HG02943 (cell line): Measurements from ENCODE around the gene NSL1.

ENCODE experiments used
- ATAC-seq: cut with Tn5 transposase; IDR thresholded peaks from one replicate; pipeline ENCODE4 v1.9.1; 2021; ENCODE audit warnings: mild to moderate bottlenecking, low read depth, moderate library complexity; ENCODE audit not compliant: unreplicated experiment

NSL1 gene, protein sequence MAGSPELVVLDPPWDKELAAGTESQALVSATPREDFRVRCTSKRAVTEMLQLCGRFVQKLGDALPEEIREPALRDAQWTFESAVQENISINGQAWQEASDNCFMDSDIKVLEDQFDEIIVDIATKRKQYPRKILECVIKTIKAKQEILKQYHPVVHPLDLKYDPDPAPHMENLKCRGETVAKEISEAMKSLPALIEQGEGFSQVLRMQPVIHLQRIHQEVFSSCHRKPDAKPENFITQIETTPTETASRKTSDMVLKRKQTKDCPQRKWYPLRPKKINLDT

DNA sequence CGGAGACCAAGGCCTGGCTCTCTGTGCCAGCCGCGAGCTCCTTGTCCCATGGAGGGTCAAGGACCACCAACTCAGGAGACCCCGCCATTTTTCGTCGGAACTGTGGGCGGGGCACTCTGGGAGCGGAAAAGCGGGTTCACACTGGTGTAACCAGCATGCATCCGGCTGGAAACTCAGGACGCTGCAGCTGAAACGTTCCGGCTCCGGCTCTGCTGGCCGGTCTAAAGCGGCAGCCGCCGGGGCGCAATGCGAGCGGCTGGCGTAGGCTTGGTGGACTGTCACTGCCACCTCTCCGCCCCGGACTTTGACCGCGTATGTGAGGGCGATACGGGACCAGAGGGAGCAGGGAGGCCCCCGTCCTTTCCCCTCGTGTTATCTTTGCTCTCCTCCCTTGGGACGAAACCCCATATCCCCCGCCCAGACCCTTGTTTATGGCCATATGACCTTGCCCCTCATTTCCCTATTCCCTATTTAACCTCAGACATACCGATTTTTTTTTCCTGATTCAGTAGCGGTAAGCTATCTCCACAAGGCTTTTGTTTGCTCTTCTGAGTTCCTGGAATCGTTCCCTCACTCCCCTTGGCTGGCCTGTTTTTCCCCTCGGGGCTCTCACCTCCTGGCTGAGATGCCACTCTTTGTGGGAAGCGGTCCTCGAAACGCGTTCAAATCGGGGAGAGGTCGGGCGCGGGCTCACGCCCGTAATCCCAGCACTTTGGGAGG is at the start of gene NSL1, which contains the start of gene TATDN3:
TSS of gene NSL1 (minus strand) at position 102 of the 720 bp plus-strand sequence. CDS start at position 88, 14 bp downstream.
TSS of gene TATDN3 (plus strand) at position 219 of the 720 bp plus-strand sequence. CDS start at position 247, 28 bp downstream.
- ATAC-seq = peak; percentile 63

DNA sequence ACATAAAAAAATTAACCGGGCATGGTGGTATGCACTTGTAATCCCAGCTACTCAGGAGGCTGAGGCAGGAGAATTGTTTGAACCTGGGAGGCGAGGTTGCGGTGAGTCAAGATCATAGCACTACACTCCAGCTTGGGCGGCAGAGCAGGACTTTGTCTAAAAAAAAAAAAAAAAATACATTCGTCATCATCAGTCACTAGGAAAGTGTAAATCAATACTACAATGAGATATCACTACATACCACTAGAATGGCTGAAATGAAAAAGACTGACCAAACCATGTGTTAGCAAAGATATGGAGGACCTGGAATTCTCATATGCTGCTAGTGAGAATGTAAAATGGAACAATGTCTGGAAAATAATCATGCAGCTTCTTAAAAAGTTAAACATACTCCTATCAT is 46.6 kb upstream of the NSL1 start:
- no peak for ATAC-seq

DNA sequence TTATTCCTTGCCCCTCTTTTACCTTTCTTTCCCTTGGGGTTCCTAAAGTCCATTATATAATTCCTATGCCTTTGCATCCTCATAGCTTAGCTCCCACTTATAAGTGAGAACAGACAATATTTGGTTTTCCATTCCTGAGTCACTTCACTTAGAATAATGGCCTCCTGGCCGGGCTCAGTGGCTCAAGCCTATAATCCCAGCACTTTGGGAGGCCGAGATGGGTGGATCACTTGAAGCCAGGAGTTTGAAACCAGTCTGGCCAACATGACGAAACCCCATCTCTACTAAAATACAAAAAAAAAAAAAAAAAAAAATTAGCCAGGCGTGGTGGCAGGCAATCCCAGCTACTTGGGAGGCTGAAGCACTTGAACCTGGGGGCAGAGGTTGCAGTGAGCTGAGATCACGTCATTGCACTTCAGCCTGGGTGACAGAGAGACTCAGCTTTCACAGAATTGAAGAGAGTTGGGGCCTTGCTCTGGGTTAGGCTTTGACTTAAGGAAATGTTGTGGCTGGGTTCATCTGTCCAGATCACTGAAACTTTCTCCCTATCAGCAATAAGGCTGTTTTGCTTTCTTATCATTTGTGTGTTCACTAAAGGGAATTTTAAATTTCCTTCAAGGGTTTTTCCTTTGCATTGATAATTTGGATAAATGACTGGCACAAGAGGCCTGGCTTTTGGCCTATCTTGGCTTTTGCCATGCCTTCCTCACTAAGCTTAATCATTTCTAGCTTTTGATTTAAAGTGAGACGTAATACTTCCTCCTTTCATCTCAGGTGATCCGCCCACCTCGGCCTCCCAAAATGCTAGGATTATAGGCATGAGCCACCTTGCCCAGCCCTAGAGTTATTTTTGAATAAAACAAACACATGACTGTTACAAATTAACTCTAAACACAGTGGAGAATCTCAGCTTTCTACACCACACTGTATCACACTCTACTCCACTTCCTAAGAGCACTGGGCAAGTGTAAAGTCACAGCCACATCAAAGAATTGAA is 41.9 kb upstream of the NSL1 start:
- ATAC-seq = peak; percentile 73

DNA sequence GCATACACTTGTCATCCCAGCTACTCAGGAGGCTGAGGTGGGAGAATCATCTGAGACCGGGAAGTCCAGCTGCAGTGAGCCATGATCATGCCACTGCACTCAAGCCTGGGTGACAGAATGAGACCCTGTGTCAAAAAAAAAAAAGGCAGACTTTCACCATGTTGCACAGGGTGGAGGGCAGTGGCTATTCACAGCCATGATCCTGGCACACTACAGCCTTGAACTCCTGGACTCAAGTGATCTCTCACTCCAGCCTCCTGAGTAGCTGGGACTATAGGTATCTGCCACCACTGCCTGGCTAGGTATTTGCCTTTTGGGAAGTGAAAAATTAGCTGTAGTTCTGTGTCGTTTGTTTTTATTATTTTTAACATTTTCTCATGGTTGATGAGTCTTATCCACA is 36.8 kb upstream of the NSL1 start:
- no peak for ATAC-seq

DNA sequence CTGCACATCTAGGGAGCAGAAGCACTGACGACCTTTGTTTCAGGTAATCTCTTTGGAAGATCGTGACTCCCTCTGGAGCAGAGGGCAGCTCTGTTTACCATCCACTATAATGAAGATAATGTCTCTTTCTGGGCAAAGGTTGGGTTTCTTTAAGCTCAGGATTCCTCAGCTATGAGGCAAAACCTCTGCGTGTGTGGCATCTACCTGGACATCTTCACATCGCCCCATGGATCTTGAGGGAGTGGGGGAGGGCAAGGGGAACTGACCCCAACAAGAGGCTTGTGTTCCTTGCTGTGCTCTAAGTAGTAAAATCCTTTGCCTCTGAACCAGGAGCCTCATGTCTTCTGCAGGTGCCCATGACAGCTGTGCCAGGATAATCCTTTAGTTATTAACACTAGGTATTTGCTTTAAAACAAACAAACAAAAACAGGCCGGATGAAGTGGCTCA is 36.3 kb upstream of the NSL1 start:
- no peak for ATAC-seq

DNA sequence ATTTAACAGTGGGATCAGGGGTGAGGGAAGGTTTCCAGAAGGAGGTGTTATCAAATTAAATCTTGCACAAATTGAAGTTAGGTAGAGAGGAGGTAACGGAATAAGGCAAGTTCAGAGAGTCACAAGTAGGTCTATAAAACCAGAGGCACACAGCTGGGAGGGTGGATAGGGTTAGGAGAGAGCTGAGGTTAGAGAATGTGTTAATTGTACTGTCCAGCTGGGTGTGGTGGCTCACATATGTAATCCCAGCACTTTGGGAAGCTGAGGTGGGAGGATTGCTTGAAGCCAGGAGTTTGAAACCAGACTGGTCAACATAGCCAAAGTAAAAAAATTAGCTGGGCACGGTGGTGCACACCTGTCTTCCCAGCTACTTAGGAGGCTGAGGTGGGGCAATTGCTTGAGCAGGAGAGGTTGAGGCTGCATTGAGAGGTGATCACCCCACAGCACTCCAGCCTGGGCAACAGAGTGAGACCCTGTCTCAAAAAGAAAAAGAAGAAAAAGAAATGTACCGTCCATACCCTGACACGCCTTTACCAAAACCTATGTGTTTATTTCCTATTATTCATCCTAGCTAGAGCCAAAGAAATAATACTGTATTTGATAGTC is 35.7 kb upstream of the NSL1 start:
- ATAC-seq = no peak

DNA sequence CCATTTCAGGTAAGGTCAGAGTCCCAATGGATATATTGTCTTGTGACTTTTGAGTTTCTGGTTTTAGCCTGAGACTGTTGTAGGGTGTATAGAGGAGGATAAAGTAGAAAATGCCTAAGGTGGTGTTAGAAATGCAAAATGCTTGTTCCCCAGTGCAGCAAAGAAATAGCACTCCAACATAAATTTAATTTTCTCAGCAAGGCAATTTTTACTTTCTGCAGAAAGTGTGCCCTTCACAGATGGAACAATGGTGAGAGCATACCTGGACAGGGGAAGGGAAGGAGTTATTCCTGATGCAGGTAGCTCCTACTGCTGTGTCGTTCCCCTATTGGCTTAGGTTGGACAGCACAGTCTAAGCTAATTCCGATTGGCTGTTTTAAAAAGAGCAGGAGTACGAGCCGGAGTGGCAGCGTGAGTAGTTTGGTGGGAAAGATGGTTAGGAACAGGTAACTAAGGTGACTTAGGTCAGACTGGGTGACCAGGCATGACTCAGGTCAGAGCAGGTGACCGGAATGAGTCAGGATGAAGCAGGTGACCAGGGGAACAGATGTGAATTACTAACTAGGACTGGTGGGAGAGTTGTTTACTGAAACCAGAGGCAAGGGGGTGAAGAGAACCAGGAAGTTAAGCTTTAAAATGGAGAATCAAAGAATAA is 34.3 kb upstream of the NSL1 start:
- no peak for ATAC-seq

DNA sequence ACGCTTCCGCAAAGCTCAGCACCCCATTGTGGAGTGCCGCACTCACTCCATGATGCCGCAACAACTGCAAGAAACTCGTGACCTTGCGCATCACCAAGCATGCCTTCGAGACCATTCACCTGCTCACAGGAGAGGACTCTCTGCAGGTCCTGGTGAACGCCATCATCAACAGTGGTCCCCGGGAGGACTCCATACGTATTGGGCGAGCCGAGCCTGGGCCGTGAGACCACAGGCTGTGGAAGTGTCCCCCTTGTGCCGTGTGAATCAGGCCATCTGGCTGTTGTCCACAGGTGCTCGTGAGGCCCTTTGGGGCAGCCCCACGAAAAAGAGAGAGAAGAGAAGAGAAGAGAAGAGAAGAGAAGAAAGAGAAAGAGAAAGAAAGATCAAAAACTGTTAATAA is 32.6 kb upstream of the NSL1 start:
- no peak for ATAC-seq

DNA sequence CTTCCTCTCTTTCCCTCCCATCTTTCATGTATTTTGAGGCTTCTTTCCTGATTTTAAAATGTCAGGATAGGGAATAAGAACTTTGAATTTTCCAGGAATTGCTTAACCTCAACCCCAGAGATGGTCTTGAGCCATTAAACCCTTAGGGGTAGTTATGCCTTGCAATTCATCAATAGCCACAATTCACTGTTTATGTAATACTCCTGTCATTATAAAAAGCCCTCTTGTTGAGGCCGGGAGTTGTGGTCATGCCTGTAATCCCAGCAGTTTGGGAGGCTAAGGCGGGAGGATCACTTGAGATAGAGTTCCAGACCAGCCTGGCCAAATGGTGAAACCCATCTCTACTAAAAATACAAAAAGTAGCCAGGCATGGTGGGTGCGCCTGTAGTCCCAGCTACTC is 31.4 kb upstream of the NSL1 start:
- no peak for ATAC-seq

DNA sequence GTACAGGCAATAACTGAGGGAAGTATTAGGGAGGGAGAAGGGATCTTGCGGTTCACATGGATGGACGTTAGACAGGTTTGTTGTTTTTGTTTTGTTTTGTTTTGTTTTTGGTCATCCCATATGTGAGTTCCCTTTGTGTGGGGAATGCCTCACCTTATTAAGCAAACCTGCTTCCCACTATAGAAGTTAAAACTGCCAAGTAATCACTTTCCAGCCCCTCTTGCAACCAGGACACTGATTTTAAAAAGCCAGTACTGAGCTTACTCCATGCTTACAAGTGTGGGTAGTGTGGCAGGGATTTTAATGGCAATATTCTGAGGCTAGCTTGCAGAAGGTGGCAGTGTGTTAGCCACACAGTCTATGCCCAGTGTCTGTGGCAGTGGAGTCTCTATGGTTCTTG is 29.4 kb upstream of the NSL1 start:
- ATAC-seq = no peak

DNA sequence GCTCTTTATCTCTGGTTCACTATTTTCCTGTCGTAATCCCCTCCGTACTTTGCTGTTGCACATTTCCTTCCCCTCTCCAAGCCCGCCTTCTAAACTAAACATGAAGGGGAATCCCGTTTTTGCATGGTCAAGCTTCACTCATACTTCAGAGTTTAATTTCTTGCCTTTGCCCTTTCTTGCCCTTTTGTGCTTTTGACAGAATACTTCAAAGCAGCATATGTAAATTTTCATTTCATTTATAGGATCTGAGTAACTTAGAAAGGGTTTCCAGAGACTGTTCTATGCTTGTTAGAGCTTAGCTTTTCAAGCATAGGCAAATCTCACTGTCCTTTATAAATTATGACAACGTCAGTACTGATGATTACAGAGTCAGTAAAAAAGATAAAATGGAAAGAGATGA is 28.1 kb upstream of the NSL1 start:
- no peak for ATAC-seq

DNA sequence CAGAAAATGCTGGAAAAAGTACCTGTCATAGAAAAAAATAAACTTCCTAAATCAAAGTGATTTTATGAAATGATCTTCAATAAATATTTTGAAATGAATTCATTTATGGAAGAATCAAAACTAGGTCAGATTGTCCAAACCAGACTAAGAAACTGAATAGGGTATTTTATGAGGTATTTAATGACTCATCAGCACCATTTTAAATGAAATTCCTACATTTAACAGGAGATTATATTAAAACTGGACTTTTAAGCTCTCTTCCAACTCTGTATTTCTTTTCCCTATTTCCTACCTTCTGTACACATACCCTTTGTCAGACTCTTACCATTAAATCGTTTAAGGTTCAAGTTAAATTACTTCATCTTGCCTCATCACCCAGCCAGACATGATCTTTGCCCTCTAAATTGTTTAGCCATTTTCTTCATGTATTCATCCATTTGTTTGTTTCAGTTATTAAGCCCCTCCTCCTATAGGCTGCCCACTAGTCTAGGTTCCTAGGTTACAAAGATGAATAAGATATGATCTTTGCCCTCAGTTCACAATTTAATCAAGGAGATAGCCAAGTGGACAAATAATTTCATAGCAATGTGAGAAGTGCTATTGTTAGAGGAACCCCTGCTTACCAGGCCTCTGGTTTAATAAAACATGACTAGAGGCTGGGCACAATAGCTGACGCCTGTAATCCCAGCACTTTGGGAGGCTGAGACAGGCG is 25.1 kb upstream of the NSL1 start:
- no peak for ATAC-seq

DNA sequence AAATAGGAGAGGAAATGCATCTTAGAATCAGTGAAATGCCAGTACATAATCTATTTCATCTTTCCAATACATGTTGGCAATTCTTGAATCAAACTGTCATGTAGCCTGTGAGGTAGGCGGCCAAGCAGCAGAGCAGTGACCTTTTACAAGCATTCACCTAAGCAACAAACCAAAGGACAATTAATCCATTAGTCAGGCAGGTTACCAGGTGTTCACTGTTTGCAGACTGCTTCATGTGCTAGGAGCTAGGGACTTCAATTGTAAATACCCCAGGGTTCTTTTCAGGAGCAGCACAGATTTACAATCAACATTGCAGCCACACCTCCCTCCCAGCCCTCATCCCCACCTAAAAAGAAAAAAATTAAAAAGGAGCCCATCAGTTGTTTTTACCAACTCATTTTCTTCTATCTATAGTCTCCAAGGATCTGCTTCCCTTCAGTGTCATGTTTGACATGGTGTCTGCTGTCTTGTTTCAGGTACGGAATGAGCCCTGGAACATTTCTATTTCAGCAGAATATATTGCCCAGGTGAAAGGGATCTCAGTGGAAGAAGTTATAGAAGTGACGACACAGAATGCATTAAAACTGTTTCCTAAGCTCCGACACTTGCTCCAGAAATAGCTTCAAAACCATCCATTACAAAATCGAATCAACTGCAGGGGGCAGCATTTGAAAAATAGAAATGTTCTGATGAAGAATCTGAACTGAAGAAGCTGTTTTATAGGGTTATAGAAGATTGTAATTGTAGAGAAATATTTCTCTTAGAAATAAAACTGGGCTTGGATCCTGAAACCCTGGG is 23.2 kb upstream of the NSL1 start:
- no peak for ATAC-seq

DNA sequence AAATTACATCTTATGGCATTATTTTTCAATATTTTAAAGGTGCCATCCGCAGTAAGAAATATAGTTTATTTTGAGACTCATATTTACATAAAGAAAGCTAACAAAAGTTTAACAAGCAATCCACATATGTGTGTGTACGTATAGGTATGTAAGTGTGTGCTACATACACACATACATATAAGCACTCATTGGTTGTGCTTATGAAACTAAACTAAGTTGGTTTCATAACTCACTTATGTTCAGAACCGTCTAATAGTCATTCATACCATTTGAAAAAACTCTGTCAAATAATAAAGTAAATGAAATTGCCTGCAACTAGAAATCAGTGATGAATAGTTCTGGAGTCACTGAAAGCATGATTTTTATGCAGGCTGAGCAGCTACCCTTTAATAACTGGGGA is 14.2 kb upstream of the NSL1 start:
- no peak for ATAC-seq

DNA sequence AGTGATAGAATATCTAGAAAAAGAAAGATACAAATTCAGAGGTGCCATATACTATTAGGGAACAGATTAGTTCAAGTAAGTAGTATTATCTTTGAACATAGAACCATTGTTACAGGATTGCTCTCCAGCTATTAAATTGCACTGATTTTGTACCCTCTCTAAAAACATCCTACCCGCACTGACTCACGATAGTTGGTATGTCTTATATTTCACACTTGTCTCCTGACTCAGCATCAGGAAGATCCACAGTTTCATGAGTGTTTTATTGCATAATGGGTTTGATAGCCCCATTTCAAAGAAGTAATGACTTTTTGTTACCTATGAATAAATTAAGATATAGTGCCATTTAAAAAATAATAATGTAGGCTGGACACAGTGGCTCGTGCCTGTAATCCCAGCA is 6.1 kb upstream of the NSL1 start:
- no peak for ATAC-seq

DNA sequence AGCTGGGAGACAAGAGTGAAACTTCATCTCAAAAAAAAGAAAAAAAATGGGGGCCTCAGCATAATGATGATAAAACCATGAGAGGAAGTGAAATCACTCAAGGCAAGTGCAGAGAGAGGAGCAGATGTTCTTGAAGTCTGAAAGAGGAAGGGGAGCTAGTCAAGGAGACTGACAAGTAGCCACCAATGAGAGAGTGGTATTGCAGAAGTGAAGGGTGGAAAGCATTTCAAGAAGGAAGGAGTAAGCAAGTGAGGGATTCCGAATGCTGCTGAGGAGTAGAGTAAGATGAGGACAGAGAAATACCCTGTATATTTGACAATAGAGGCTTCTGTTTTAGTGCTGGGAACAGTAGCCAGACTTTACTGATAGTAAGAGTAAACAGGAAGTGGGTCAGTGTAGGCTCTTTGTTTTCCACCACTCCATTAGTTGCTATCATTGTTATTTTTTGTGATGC is 3.0 kb upstream of the NSL1 start:
- peak; percentile 74 for ATAC-seq

DNA sequence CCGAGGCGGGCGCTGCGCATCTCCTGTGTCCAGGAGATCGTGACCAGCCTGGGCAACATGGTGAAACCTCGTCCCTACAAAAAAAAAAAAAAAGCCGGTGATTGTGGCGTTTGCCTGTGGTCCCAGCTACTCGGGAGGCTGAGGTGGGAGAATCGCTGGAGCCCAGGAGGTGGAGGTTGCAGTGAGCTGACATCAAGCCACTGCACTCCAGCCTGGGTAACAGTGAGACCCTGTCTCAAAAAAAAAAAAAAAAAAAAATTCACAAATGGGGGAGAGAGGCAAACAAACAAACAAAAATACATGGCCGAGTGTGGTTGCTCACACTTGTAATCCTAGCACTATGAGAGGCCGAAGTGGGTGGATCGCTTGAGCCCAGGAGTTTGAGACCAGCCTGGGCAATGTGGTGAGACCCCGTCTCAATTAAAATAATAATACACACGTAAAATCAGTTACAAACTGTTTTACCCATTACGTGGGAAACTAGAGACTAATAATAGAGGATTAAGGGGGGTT is 875 bp upstream of the NSL1 start:
- no peak for ATAC-seq

DNA sequence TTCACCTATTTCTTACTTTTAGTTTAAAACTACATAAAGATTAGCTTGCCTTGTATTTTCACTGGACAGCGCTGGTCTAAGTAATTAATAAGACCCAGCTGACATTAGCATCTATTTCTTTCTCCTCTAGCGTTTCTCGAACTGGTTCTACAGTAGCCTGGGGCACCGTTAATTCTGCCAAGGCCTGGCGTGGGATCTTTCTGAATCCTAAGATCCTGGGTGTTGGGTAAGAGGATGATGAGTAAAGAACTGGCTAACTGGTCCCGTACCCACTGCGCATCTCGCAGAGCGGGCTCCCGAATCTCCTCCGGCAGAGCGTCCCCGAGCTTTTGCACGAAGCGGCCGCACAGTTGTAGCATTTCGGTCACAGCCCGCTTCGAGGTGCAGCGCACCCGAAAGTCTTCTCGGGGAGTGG is 309 bp downstream of the NSL1 start:
- ATAC-seq = peak; percentile 40
